ENCODE measurements around the gene MYCBPAP.

MYCBPAP gene

DNA sequence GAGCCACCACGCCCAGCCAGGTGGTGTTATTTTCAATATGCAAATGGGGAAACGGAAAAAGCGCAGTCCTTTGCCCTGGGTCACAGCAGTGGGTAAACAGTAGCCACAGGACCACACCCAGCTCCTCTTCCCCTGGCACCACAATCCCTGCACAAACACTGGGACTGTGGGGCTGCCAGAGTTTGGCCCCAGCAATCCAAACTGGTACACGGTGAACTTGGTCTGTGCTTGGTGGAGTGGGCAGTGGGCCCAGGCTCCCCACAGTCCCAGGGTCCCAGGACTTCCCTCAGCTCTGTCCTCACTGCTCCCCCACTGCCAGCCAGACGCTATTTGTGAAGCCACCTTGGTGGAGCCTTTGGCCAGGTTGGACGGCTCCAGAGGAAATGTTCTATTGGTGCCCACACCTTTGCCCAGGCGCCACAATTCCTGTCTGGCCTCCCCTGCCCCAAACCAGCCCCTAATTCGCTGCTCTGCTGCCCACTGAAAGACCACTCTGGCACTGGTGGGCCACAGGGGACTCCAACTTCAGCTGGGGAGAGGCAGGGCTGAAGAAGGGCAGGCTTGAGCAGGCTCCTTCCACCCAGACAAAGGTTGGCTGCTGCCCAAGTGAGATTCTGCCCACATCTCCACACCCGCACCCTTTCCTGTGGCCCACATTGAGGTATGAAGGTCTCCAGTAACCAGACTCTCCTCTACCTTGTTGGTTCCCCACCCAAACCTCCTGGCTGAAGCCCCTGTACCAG is 41.7 kb upstream of the MYCBPAP start:
- H3K27ac ChIP-seq (ENCODE audit: low read depth, low read length) = no peak overlapping the region
- no peak overlapping the region for H2AFZ ChIP-seq (ENCODE audit: low read length, unreplicated experiment)
- no peaks in the 10 kb centered on the region for H3K79me2 ChIP-seq (ENCODE audit: control insufficient read depth, insufficient read depth, low read length, unreplicated experiment)
- no peak overlapping the region for H3K4me3 ChIP-seq (ENCODE audit: low read depth, low read length)
- no peaks in the 10 kb centered on the region for H3K4me1 ChIP-seq (ENCODE audit: control insufficient read depth, insufficient read depth, low read length, unreplicated experiment)
- H3K36me3 ChIP-seq (ENCODE audit: insufficient read depth, low read length) = no peaks in the 10 kb centered on the region
- peaks cover 21% of the 10 kb centered on the region for H3K27me3 ChIP-seq (ENCODE audit: insufficient read depth, low read length)

DNA sequence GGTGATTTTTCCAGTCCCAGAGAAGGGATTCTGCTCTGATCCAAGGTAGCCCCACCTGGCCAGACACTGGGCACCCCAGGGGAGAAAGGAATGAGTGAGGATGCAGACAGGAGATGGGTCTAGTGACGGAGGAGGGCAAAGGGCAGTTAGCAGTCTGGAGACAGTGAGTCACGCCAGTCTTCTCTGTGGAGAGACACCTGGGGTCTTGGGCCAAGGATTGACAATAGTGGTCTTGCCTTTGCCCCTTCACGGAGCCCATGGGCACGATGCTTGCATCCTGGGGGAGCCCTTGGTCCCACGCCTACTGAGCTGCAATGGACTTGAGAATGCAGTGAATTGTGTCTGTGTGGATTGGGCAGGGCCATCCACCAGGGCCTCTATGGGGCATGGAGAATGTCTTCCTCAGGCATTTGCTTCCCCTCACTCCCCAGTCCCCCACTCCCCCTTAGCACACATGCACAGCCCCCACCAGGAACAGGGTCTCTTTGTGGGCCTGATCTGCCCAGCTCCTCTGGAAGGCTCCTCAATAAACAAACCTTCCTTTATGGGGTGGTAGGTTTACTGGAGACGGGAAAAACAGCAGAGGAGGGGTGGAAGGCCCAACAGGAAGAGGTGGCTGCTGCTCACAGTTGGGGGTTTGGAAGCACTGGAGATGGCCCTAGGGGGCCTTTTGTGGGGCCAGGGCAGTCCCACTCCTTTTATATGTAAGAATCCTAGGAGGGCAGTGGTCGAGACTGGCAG is 41.0 kb upstream of the MYCBPAP start:
- Histone ChIP-seq H3K4me1 (ENCODE audit: control insufficient read depth, insufficient read depth, low read length, unreplicated experiment) (no peaks in the 10 kb centered on the region), H3K4me3 (ENCODE audit: low read depth, low read length) (no peak overlapping the region), H3K36me3 (ENCODE audit: insufficient read depth, low read length) (no peaks in the 10 kb centered on the region), H3K27me3 (ENCODE audit: insufficient read depth, low read length) (peaks cover 21% of the 10 kb centered on the region), H2AFZ (ENCODE audit: low read length, unreplicated experiment) (no peak overlapping the region), H3K27ac (ENCODE audit: low read depth, low read length) (no peak overlapping the region), H3K79me2 (ENCODE audit: control insufficient read depth, insufficient read depth, low read length, unreplicated experiment) (no peaks in the 10 kb centered on the region)

DNA sequence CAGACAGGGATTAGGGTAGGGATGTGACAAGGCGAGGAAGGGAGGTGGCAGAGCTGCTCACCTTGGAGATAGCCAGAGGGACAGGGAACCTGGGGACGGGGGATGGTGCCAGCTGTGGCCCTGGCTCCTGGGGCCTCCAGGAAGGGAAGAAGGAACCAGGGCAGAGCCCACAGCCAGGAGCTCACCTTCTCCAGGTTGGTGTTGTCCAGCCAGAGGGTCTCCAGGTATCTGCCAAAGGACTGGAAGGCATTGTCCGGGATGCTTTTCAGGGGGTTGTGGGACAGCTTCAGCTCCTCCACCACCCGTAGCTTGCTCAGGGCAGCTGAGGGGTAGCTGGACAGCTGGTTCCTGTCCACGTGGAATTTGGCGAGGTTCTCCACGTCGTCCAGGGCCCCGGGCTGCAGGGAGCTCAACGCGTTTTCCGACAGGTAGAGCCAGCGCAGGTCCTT is 40.4 kb upstream of the MYCBPAP start:
- H3K27ac ChIP-seq (ENCODE audit: low read depth, low read length) = no peak overlapping the region
- H3K27me3 ChIP-seq (ENCODE audit: insufficient read depth, low read length) = peaks cover 21% of the 10 kb centered on the region
- no peaks in the 10 kb centered on the region for H3K79me2 ChIP-seq (ENCODE audit: control insufficient read depth, insufficient read depth, low read length, unreplicated experiment)
- H3K4me1 ChIP-seq (ENCODE audit: control insufficient read depth, insufficient read depth, low read length, unreplicated experiment) = no peaks in the 10 kb centered on the region
- H2AFZ ChIP-seq (ENCODE audit: low read length, unreplicated experiment) = no peak overlapping the region
- no peaks in the 10 kb centered on the region for H3K36me3 ChIP-seq (ENCODE audit: insufficient read depth, low read length)
- no peak overlapping the region for H3K4me3 ChIP-seq (ENCODE audit: low read depth, low read length)

DNA sequence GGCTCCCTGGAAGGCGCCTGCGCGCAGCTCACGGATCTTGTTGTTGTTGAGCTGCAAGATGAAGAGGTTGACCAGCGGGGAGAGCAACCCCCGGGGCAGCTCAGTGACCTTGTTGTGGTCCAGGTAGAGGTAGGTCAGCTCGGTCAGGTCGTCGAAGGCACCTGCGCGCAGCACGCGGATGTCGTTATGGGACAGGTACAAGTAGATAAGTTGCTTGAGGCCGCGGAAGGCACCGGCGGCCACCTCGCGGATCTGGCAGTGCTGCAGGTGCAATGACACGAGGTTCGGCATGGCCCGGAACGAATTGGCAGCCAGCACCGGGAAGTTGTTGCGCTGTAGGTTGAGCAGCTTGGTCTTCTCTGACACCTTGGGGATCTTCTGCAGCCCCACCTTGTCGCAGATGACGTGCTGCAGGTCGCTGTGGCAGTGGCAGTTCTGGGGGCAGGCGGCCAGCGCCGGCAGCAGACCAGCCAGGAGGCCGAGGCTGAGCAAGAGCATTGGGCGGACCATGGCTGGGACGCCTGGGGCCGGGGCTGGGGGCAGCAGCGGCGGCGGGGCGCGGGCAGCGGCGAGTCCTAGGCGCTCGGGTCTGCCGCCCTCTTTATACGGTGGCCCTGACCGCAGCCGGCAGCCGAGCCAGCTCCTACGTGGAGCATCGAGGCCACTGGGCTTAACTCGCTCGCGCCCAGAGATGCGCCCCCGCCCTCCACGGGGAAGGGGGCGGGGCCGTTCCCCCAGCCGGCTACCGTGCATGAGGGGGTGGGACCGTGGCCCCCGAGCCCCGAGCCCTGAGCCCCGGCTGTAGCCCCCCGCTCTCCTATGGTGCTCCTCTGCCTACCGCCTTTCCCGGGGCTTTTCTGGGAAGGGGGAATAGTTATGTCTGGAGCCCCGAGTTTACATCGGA is 39.7 kb upstream of the MYCBPAP start, which contains the start of gene CHAD:
Gene CHAD (minus strand): TSS at position 577 of the 904 bp plus-strand sequence. CDS start 67 bp downstream, at position 510.
- peaks cover 21% of the 10 kb centered on the region for H3K27me3 ChIP-seq (ENCODE audit: insufficient read depth, low read length)
- no peak within 1 kb of the TSS for H2AFZ ChIP-seq (ENCODE audit: low read length, unreplicated experiment)
- no peaks in the 10 kb centered on the region for H3K36me3 ChIP-seq (ENCODE audit: insufficient read depth, low read length)
- H3K79me2 ChIP-seq (ENCODE audit: control insufficient read depth, insufficient read depth, low read length, unreplicated experiment) = no peaks in the 10 kb centered on the region
- peak within 1 kb of the TSS; percentile 67 for H3K4me3 ChIP-seq (ENCODE audit: low read depth, low read length)
- H3K27ac ChIP-seq (ENCODE audit: low read depth, low read length) = no peak within 1 kb of the TSS
- H3K4me1 ChIP-seq (ENCODE audit: control insufficient read depth, insufficient read depth, low read length, unreplicated experiment) = no peaks in the 10 kb centered on the region

DNA sequence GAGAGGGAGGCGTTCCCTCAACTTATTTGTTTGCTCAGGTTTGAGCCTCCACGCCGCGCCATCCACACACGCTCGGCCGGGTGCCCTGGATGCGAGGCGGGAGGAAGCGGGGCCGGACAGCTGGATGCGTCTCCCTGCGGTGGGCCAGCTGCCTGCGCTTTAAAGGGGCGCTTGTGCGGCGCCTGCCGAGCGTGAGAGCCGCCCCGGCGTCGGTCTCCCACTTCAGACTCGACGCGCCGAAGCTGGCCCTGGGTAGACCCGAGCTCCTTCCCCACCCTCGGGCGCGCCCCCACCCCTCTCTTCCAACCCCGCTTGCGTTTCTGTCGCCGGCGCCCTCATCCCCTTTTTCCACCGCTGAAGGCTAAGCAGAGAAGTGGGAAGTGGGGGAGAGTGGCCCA is 39.0 kb upstream of the MYCBPAP start:
- Histone ChIP-seq H3K79me2 (ENCODE audit: control insufficient read depth, insufficient read depth, low read length, unreplicated experiment) (no peaks in the 10 kb centered on the region), H3K27ac (ENCODE audit: low read depth, low read length) (no peak overlapping the region), H3K27me3 (ENCODE audit: insufficient read depth, low read length) (peaks cover 21% of the 10 kb centered on the region), H2AFZ (ENCODE audit: low read length, unreplicated experiment) (no peak overlapping the region), H3K36me3 (ENCODE audit: insufficient read depth, low read length) (no peaks in the 10 kb centered on the region), H3K4me3 (ENCODE audit: low read depth, low read length) (peak overlapping the region; percentile 67), H3K4me1 (ENCODE audit: control insufficient read depth, insufficient read depth, low read length, unreplicated experiment) (no peaks in the 10 kb centered on the region)

DNA sequence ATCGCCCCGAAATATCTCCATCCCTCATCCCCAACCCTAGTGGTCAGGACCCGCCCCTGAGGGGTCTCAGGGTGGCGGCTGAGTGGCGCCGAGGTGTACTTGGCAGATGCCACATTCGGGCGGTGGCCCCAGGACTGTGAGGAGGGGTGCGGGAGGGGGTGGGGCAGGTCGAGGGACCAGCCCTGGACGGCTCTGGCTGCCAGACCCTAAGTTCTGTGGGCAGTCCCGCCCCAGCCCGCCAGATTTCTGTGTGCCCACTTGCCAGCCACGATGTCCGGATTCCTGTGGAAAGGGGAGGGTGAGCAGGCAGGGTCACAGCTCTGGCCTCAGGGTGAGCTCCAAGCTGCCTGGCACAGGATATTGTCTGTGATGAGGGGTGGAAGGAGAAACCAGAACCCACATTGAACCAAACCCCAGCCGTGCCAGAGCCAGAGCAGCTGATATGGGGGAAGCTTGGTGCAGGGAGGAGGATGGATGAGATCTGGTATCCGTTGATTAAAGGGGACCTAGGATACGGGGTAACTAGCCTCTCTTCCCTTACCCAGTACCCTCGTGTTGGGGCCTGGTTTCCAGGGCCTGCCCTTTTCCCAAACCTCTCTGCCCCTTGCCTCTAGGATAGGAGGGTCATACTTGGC is 38.5 kb upstream of the MYCBPAP start:
- Histone ChIP-seq H2AFZ (ENCODE audit: low read length, unreplicated experiment) (no peak overlapping the region), H3K79me2 (ENCODE audit: control insufficient read depth, insufficient read depth, low read length, unreplicated experiment) (no peaks in the 10 kb centered on the region), H3K36me3 (ENCODE audit: insufficient read depth, low read length) (no peaks in the 10 kb centered on the region), H3K4me1 (ENCODE audit: control insufficient read depth, insufficient read depth, low read length, unreplicated experiment) (no peaks in the 10 kb centered on the region), H3K27me3 (ENCODE audit: insufficient read depth, low read length) (peaks cover 21% of the 10 kb centered on the region), H3K27ac (ENCODE audit: low read depth, low read length) (no peak overlapping the region), H3K4me3 (ENCODE audit: low read depth, low read length) (no peak overlapping the region)

DNA sequence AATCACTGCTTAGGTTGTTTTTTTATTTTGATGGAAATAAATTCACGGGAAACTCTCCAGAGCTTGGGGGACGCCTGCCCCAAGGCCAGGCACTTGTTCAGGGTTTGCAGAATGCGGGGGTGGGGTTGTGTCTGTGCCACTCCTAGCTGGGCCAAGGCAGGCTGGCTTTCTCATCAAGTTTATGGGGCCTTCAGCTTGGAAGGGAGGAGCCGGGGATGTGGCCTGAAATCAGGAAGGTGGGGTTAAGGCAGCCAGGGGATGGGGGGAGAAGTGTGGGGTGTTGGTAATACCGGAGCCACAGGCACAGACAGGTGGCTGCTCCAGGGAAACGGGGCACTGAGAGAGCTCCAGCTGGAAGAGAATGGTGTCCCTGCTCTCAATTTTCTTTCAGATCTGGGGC is 37.8 kb upstream of the MYCBPAP start:
- Histone ChIP-seq H3K36me3 (ENCODE audit: insufficient read depth, low read length) (no peaks in the 10 kb centered on the region), H2AFZ (ENCODE audit: low read length, unreplicated experiment) (no peak overlapping the region), H3K27me3 (ENCODE audit: insufficient read depth, low read length) (peaks cover 21% of the 10 kb centered on the region), H3K79me2 (ENCODE audit: control insufficient read depth, insufficient read depth, low read length, unreplicated experiment) (no peaks in the 10 kb centered on the region), H3K4me1 (ENCODE audit: control insufficient read depth, insufficient read depth, low read length, unreplicated experiment) (no peaks in the 10 kb centered on the region), H3K27ac (ENCODE audit: low read depth, low read length) (no peak overlapping the region), H3K4me3 (ENCODE audit: low read depth, low read length) (no peak overlapping the region)

DNA sequence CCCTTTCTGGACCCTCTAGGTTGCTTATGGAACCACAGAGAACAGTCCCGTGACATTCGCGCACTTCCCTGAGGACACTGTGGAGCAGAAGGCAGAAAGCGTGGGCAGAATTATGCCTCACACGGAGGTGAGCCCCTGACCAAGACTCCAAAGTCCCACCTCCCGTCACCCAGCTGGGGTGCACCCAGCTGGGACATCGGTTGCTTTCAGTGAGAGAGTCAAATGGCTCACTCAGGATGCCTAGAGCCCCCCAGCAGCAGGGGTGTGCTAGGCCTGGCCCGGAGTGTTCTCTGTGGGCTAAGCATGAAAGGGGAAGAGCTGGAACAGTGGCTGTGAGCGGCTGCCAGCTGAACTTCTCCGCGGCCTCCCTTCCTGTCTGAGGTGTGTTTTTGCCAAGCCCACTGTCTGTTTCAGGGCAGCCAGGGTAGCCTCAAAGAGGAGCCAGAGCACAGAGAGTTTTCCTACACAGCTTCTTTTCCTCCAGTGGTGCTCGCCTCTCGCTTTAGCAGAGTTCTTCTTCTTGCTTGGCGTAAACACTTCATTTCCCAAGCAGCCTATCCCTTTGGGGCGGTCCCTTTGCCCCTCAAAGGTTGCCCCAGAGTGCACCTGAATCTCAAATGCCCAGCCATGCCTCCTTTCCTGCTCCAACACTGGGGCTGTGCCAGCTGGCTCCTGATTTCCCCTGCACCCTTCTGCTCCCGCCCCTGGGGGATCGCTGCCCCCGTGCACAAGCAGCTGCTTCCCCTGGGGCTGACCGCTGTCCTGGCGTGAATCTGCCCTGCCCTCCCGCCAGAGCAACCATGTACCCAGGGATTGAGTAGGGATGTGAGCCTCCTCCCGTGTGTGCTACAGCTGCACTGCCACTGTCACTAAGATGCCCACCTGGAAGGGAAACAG is 37.0 kb upstream of the MYCBPAP start:
- H3K4me1 ChIP-seq (ENCODE audit: control insufficient read depth, insufficient read depth, low read length, unreplicated experiment) = no peaks in the 10 kb centered on the region
- H3K4me3 ChIP-seq (ENCODE audit: low read depth, low read length) = no peak overlapping the region
- H3K27me3 ChIP-seq (ENCODE audit: insufficient read depth, low read length) = peaks cover 21% of the 10 kb centered on the region
- no peak overlapping the region for H2AFZ ChIP-seq (ENCODE audit: low read length, unreplicated experiment)
- H3K36me3 ChIP-seq (ENCODE audit: insufficient read depth, low read length) = no peaks in the 10 kb centered on the region
- H3K79me2 ChIP-seq (ENCODE audit: control insufficient read depth, insufficient read depth, low read length, unreplicated experiment) = no peaks in the 10 kb centered on the region
- H3K27ac ChIP-seq (ENCODE audit: low read depth, low read length) = no peak overlapping the region

DNA sequence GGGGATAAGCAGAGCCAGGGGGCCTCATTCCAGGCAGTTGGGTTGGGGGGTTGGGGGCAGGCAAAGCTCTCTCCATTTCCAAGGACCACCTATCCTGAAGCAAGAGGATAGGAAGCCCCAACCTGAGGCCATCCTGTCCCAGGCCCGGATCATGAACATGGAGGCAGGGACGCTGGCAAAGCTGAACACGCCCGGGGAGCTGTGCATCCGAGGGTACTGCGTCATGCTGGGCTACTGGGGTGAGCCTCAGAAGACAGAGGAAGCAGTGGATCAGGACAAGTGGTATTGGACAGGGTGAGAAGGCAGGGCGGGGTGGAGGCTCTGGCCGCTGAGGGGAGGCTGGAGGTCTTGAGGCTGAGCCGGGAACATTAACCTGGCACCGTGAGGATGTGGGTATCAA is 36.0 kb upstream of the MYCBPAP start:
- Histone ChIP-seq H3K36me3 (ENCODE audit: insufficient read depth, low read length) (no peaks in the 10 kb centered on the region), H3K79me2 (ENCODE audit: control insufficient read depth, insufficient read depth, low read length, unreplicated experiment) (no peaks in the 10 kb centered on the region), H3K4me1 (ENCODE audit: control insufficient read depth, insufficient read depth, low read length, unreplicated experiment) (no peaks in the 10 kb centered on the region), H3K27ac (ENCODE audit: low read depth, low read length) (no peak overlapping the region), H3K27me3 (ENCODE audit: insufficient read depth, low read length) (peaks cover 21% of the 10 kb centered on the region), H2AFZ (ENCODE audit: low read length, unreplicated experiment) (no peak overlapping the region), H3K4me3 (ENCODE audit: low read depth, low read length) (no peak overlapping the region)
